ENCODE measurements around the gene DNAL1. TPM values are rescaled to one million over a fixed set of nuclear protein-coding genes. Genes with fewer than 3 reads are reported as not detected.
A peak's percentile ranks its signal among the peaks of the same experiment; 100 is the strongest.

DNAL1 gene
- total RNA-seq, 1 experiment from 2014 or later = 25.5 TPM

DNA sequence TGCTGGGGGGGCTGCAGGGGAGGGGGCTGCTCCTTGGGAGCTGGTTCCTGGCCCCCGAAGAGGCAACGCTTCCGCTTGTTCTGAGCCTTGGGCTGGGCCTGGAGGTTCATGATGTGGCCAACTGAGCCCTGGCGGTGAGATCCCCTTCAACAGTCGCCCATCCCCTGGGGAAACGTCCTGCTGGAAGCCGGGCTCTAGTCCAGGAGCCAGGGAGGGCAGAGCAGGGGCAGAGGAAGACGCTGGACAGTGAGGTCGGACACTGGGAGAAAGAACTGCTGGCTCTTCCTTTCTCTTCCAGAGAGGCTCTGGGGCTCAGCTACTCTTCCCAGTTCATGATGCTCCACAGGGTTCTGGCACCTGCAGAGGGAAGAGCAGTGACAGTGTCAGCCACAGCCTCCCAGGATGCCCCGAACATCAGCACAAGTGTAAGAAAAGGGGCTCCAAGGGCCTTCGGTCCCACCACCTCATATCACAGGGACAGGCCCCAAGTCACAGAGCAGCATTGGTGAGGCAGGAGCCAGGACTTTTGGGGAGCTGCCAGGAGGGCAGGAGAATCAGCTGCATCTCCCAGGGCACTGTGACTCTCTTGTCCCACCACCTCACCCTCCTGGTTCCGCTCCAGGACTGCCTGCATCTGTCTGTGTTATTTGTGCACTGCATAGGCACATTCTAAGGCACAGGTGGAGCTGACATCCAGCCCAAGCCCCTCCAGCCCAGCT, 95.3 kb downstream of the DNAL1 start:
- Histone ChIP-seq H3K4me2 (peak overlapping the region; percentile 88), H3F3A (ENCODE audit: insufficient read depth, low read depth) (peaks cover 44% of the 10 kb centered on the region), H2AFZ (no peak overlapping the region), H4K20me1 (ENCODE audit: insufficient read depth) (peaks cover 12% of the 10 kb centered on the region; the same call in 1 of the 2 replicates), H3K27me3 (ENCODE audit: insufficient read depth, low read depth) (no peaks in the 10 kb centered on the region), H3K9me3 (ENCODE audit: insufficient read depth, low read depth) (no peaks in the 10 kb centered on the region), H3K4me1 (replicated peaks; ENCODE audit: insufficient read depth) (peaks cover 58% of the 10 kb centered on the region), H3K79me2 (ENCODE audit: low read depth) (peaks cover 79% of the 10 kb centered on the region), H3K4me3 (peak overlapping the region; percentile 46; the same call in 1 of the 2 replicates), H3K36me3 (ENCODE audit: low read depth) (no peaks in the 10 kb centered on the region), H3K27ac (peak overlapping the region; percentile 90; the same call in 1 of the 2 replicates), H3K9me2 (ENCODE audit: insufficient read depth) (no peaks in the 10 kb centered on the region)
- ChIA-PET CTCF (interaction anchor here (0.6 to 1.3 kb wide), 3 partner anchors 16 to 63 kb away, joined by 3 to 5 read pairs (median 4); no protein-coding TSS in a partner anchor), POLR2A (ENCODE audit: unreplicated experiment) (interaction anchor here (0.9 to 1.6 kb wide), 2 partner anchors 14 to 171 kb away, joined by 6 to 15 read pairs; partner anchors contain the start of gene ACOT2)
- DNase-seq = peak in 1 of 2 experiments; percentile 27
- TF ChIP-seq, protein P1, sequence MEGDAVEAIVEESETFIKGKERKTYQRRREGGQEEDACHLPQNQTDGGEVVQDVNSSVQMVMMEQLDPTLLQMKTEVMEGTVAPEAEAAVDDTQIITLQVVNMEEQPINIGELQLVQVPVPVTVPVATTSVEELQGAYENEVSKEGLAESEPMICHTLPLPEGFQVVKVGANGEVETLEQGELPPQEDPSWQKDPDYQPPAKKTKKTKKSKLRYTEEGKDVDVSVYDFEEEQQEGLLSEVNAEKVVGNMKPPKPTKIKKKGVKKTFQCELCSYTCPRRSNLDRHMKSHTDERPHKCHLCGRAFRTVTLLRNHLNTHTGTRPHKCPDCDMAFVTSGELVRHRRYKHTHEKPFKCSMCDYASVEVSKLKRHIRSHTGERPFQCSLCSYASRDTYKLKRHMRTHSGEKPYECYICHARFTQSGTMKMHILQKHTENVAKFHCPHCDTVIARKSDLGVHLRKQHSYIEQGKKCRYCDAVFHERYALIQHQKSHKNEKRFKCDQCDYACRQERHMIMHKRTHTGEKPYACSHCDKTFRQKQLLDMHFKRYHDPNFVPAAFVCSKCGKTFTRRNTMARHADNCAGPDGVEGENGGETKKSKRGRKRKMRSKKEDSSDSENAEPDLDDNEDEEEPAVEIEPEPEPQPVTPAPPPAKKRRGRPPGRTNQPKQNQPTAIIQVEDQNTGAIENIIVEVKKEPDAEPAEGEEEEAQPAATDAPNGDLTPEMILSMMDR (conservative IDR thresholded peaks at IDR 0.05) = no peak
- TF ChIP-seq EZH2 (IDR thresholded peaks at IDR 0.05; ENCODE audit: low read depth) = no peak
- no TSS peak for BruUV-seq (replicated peaks)
- intact Hi-C loops (cut with micrococcal nuclease; ENCODE audit: unreplicated experiment) = loop anchor here (5.0 kb wide), 3 partner anchors 47 to 147 kb away; partner anchors contain the start of gene ZNF410

DNA sequence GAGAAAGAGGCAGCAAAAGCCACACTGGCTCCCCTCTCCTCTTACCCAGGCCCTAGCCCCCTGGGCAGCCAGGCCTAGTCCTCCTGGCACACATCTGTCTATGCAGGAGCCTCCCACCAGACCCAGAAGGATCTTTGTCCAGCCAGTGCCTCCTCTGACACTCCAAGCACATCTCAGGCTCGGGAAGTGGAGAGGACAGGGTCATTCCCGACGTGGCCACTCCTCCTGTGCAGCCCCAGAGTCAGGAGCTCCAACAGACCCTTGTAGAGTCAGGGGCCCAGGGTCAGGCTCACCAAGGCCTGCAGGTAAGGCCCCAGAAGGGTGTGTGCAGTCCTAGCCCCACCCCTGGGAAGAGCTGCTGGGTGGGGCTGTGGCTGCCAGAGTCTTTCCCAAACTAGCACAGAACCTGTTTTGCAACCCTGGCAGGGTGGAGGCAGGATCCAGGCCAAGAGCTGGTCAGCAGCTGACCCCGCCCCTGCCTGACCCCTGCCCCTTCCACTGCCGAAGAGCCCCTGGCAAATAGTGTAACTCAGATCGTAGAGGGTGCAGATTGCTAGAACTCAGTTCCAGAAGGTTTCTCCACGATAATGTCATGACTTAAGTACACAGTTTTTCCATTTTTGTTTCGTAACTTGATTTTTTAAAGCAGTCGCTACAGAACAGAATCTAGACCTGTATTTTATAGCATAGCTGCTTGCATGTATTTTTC, 96.0 kb downstream of the DNAL1 start:
- peak overlapping the region; percentile 46; the same call in 1 of the 2 replicates for H3K4me3 ChIP-seq
- no peaks in the 10 kb centered on the region for H3K9me3 ChIP-seq (ENCODE audit: insufficient read depth, low read depth)
- no peaks in the 10 kb centered on the region for H3K27me3 ChIP-seq (ENCODE audit: insufficient read depth, low read depth)
- H4K20me1 ChIP-seq (ENCODE audit: insufficient read depth) = peaks cover 12% of the 10 kb centered on the region; the same call in 1 of the 2 replicates
- H3K4me2 ChIP-seq = peak overlapping the region; percentile 88
- ChIA-PET CTCF (interaction anchor here (0.5 to 1.7 kb wide), 8 partner anchors 12 to 63 kb away, joined by 3 to 9 read pairs (median 4); no protein-coding TSS in a partner anchor), POLR2A (ENCODE audit: unreplicated experiment) (interaction anchor here (0.5 to 1.6 kb wide), 6 partner anchors 12 to 172 kb away, joined by 3 to 15 read pairs (median 6); partner anchors contain the start of genes ACOT2 and PTGR2)
- H3K36me3 ChIP-seq (ENCODE audit: low read depth) = no peaks in the 10 kb centered on the region
- no peak overlapping the region for H2AFZ ChIP-seq
- peaks cover 82% of the 10 kb centered on the region for H3K79me2 ChIP-seq (ENCODE audit: low read depth)
- peak overlapping the region; percentile 90 for H3K27ac ChIP-seq
- H3K4me1 ChIP-seq (replicated peaks; ENCODE audit: insufficient read depth) = peaks cover 65% of the 10 kb centered on the region
- no TSS peak for BruUV-seq (replicated peaks)
- TF ChIP-seq, protein P1 (conservative IDR thresholded peaks at IDR 0.05) = no peak
- TF ChIP-seq EZH2 (IDR thresholded peaks at IDR 0.05; ENCODE audit: low read depth) = no peak
- intact Hi-C loops (cut with micrococcal nuclease; ENCODE audit: unreplicated experiment) = loop anchor here (1.0 to 5.0 kb wide), 5 partner anchors 13 to 210 kb away; partner anchors contain the start of genes COQ6, FAM161B and ZNF410
- peak; percentile 86 to 91 for DNase-seq
- H3K9me2 ChIP-seq (ENCODE audit: insufficient read depth) = no peaks in the 10 kb centered on the region
- H3F3A ChIP-seq (ENCODE audit: insufficient read depth, low read depth) = peaks cover 51% of the 10 kb centered on the region

DNA sequence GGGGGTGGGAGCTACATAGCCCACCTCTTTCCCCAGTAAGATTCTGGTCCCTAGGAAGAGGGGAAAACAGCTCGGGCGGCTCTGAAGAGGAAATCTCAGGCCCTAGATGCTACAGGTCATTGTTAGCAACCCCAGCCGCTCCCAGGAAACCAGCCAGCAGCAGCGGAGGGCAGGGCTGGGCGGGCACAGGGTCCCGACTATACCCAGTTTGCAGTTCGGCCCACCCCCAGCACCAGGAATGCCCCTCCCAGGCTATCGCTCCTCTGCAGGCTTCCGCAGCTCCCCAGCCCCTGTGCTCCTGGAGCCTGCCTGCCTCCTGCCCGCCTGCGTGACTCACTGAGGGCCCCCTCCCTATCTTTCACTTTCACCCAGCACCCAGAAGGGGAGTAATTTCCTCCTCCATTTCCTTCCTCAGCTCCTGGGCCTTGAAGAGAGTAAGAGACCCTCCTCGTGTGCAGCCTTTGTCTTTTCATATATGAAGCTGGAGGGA, 96.6 kb downstream of the DNAL1 start:
- H4K20me1 ChIP-seq (ENCODE audit: insufficient read depth) = peaks cover 13% of the 10 kb centered on the region; the same call in 1 of the 2 replicates
- H3K9me2 ChIP-seq (ENCODE audit: insufficient read depth) = no peaks in the 10 kb centered on the region
- intact Hi-C loops (cut with micrococcal nuclease; ENCODE audit: unreplicated experiment) = loop anchor here (1.0 to 5.0 kb wide), 5 partner anchors 12 to 209 kb away; partner anchors contain the start of genes COQ6, FAM161B and ZNF410
- TSS peak; percentile 58 for BruUV-seq (replicated peaks)
- H3K27me3 ChIP-seq (ENCODE audit: insufficient read depth, low read depth) = no peaks in the 10 kb centered on the region
- H3K27ac ChIP-seq = peak overlapping the region; percentile 90
- H3K4me2 ChIP-seq = peak overlapping the region; percentile 88
- ChIA-PET CTCF (interaction anchor here (0.5 to 1.7 kb wide), 7 partner anchors 12 to 54 kb away, joined by 3 to 9 read pairs (median 4); no protein-coding TSS in a partner anchor), POLR2A (ENCODE audit: unreplicated experiment) (interaction anchor here (0.5 to 1.6 kb wide), 7 partner anchors 13 to 605 kb away, joined by 3 to 15 read pairs (median 5); partner anchors contain the start of genes ACOT2, PSEN1 and PTGR2)
- H3K79me2 ChIP-seq (ENCODE audit: low read depth) = peaks cover 88% of the 10 kb centered on the region
- TF ChIP-seq, protein P1 (conservative IDR thresholded peaks at IDR 0.05) = no peak
- no peak for TF ChIP-seq EZH2 (IDR thresholded peaks at IDR 0.05; ENCODE audit: low read depth)
- H3K9me3 ChIP-seq (ENCODE audit: insufficient read depth, low read depth) = no peaks in the 10 kb centered on the region
- peaks cover 71% of the 10 kb centered on the region for H3K4me1 ChIP-seq (replicated peaks; ENCODE audit: insufficient read depth)
- H3K36me3 ChIP-seq (ENCODE audit: low read depth) = no peaks in the 10 kb centered on the region
- peak; percentile 84 to 93 for DNase-seq
- peak overlapping the region; percentile 46; the same call in 1 of the 2 replicates for H3K4me3 ChIP-seq
- no peak overlapping the region for H2AFZ ChIP-seq
- H3F3A ChIP-seq (ENCODE audit: insufficient read depth, low read depth) = peaks cover 48% of the 10 kb centered on the region

Measured in PC-9 (cell line).